ENCODE results near the gene ALKBH7. TPM values are rescaled to one million over a fixed set of nuclear protein-coding genes. Genes with fewer than 3 reads are reported as not detected.
"Not testable (repeated sequence)": the region's sequence is repeated elsewhere in the genome, so short reads cannot be mapped to it uniquely, and the experiment has no call there.

The ALKBH7 gene, protein sequence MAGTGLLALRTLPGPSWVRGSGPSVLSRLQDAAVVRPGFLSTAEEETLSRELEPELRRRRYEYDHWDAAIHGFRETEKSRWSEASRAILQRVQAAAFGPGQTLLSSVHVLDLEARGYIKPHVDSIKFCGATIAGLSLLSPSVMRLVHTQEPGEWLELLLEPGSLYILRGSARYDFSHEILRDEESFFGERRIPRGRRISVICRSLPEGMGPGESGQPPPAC
- 10 to 100 TPM; 52.8 to 77.4 (median 70.5) TPM for polyA plus RNA-seq (ENCODE audit: low read depth in 6 of 6)

DNA sequence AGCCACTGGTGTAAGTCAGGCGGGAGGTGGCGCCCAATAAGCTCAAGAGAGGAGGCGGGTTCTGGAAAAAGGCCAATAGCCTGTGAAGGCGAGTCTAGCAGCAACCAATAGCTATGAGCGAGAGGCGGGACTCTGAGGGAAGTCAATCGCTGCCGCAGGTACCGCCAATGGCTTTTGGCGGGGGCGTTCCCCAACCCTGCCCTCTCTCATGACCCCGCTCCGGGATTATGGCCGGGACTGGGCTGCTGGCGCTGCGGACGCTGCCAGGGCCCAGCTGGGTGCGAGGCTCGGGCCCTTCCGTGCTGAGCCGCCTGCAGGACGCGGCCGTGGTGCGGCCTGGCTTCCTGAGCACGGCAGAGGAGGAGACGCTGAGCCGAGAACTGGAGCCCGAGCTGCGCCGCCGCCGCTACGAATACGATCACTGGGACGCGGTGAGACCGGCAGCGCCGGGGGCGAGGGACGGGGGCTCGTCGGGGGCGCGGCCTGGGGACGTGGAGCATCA, at the start of gene ALKBH7:
Gene ALKBH7, plus strand, starts transcription at position 201 of the 502 bp plus-strand sequence. Its CDS starts 27 bp downstream, at position 228.
- ATAC-seq (ENCODE audit: low read depth in 2 of 2) (peak; percentile 79 to 83), DNase-seq (peak; percentile 96)
- Mint-ChIP-seq H3K27me3 (no peaks in the 10 kb centered on the region), H3K27ac (peak within 1 kb of the TSS; percentile 89 to 98 (median 94)), H3K9me3 (no peaks in the 10 kb centered on the region), H3K4me3 (peak within 1 kb of the TSS; percentile 84 to 97 (median 94)), H3K36me3 (no peaks in the 10 kb centered on the region), H3K4me1 (peaks cover 12 to 24% (median 24%) of the 10 kb centered on the region in 3 donors)

DNA sequence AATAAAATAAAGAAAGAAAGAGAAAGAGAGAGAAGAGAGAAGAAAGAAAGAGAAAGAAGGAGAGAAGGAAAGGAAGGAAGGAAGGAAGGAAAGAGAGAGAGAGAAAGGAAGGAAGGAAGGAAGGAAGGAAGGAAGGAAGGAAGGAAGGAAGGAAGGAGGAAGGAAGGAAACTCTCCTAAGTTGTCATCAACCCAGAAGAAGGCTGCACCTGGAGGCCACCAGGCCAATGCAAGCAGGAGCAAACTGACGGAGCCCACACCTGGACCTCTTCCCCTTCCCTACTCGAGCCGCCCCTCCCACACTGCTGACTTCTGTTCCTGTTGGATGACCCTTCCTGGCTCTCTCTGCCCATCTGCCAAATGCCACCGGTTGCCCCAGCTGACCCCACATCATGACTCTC, 47.8 kb upstream of the ALKBH7 start:
- H3K27me3 Mint-ChIP-seq: peaks cover 3 to 29% (median 24%) of the 10 kb centered on the region in 3 donors
- no peaks in the 10 kb centered on the region for H3K36me3 Mint-ChIP-seq
- peaks cover 0 to 8% (median 5%) of the 10 kb centered on the region in 7 donors for H3K9me3 Mint-ChIP-seq
- H3K4me1 Mint-ChIP-seq: peaks cover 0 to 4% (median 0%) of the 10 kb centered on the region in 3 donors
- ATAC-seq (ENCODE audit: low read depth in 2 of 2) (no peak), DNase-seq (no peak)
- H3K27ac Mint-ChIP-seq: peak overlapping the region in 2 of 6 donors; percentile 62 to 70
- H3K4me3 Mint-ChIP-seq: no peak overlapping the region

DNA sequence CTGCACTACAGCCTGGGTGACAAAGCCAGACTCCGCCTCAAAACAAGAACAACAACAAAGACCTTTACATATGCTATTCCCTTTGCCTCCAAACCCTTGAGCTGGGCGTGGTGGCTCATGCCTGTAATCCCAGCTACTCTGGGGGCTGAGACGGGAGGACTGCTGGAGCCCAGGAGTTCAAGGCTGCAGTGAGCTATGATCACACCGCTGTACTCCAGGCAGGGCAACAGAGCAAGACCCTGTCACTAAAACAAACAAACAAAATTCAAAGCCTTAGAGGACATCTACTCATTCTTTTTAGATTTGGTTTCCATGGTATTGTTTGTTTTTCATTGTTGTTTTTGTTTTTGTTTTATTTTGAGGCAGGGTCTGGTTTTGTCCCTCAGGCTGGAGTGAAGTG, 47.0 kb upstream of the ALKBH7 start:
- peaks cover 0 to 8% (median 5%) of the 10 kb centered on the region in 7 donors for H3K9me3 Mint-ChIP-seq
- no peak for DNase-seq
- peaks cover 0 to 4% (median 0%) of the 10 kb centered on the region in 3 donors for H3K4me1 Mint-ChIP-seq
- peaks cover 3 to 29% (median 24%) of the 10 kb centered on the region in 3 donors for H3K27me3 Mint-ChIP-seq
- no peak overlapping the region for H3K4me3 Mint-ChIP-seq
- H3K27ac Mint-ChIP-seq: peak overlapping the region in 1 of 6 donors; percentile 24
- no peaks in the 10 kb centered on the region for H3K36me3 Mint-ChIP-seq
- ATAC-seq (ENCODE audit: low read depth in 2 of 2): no peak

DNA sequence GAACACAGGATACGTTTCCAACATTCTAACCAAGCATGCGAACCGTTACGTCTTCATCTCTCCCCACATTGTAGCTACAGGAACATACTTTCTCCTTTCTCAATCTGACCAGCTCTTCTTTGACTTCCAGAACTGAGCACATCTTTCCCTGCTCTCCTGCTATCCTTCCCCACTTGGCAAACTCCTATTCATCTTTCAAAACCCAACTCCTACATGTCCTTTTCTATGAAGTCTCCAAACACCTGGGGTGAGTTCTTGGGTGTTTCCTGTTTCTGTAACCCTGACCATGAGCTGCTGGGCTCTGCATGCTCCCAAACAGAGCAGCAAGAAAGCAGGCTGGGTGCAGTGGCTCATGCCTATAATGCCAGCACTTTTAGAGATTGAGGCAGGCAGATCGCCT, 45.8 kb upstream of the ALKBH7 start:
- peaks cover 0 to 4% (median 0%) of the 10 kb centered on the region in 3 donors for H3K4me1 Mint-ChIP-seq
- no peak for ATAC-seq (ENCODE audit: low read depth in 2 of 2)
- peak overlapping the region in 1 of 6 donors; percentile 21 for H3K27ac Mint-ChIP-seq
- no peak for DNase-seq
- H3K4me3 Mint-ChIP-seq: no peak overlapping the region
- peaks cover 3 to 29% (median 24%) of the 10 kb centered on the region in 3 donors for H3K27me3 Mint-ChIP-seq
- no peaks in the 10 kb centered on the region for H3K36me3 Mint-ChIP-seq
- H3K9me3 Mint-ChIP-seq: peaks cover 0 to 8% (median 5%) of the 10 kb centered on the region in 7 donors

DNA sequence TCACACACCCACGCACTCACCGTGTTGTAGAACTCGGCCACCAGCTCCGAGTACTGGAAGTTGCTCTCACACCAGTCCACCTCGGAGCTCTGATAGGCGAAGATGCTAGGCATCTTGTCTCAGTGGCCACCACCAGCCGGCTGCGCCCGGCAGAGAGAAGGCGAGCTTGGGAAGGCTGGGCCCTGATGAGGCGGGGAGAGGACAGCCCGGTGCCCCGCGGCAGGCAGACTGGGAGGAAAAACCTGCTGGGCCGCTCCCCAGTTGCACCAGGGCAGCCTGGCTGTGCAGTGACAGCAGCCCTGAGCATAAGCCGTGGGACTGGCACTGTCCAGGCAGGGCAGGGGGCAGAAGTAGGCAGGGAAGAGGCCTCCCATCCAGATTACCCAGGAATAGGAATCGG, 39.2 kb upstream of the ALKBH7 start, which contains the start of gene ACER1:
Gene ACER1, minus strand, starts transcription at position 174 of the 400 bp plus-strand sequence. Its CDS starts 61 bp downstream, at position 113.
- ATAC-seq (ENCODE audit: low read depth in 2 of 2) (no peak), DNase-seq (no peak)
- Mint-ChIP-seq H3K9me3 (peaks cover 0 to under 1% (median 0%) of the 10 kb centered on the region in 7 donors), H3K27me3 (peaks cover 0 to 4% (median 4%) of the 10 kb centered on the region in 3 donors), H3K4me3 (no peak within 1 kb of the TSS), H3K27ac (peak within 1 kb of the TSS in 1 of 6 donors; percentile 38), H3K36me3 (no peaks in the 10 kb centered on the region), H3K4me1 (no peaks in the 10 kb centered on the region)

DNA sequence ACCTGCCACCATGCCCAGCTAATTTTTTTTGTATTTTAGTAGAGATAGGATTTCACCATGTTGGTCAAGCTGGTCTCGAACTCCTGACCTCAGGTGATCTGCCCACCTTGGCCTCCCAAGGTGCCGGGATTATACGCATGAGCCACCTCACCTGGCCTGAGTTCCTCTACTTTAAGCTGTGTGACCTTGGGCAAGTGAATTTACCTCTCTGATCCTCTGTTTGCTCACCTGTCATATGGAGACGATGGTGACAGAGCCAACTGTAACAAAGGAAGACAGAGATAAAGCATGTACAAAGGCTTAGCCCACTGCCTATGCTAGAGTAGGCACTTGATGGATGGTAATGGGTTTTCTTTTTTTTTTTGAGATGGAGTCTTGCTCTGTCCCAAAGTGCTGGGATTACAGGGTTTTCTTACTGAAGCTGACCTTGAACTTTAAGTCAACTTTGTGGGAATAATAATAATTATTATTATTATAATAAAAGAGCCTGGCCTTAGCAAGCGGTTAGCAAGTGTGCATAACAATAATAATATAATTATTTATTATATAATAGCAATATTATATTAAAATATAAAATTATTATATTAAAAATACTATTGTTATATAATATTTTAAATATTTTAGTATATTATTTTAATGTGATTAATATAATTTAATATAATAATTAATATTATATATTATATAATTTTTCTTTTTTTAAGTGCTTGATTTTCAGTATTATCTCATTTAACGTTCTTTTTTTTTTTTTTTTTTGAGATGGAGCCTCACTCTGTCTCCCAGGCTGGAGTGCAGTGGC, 37.9 kb upstream of the ALKBH7 start:
- Mint-ChIP-seq H3K9me3 (peaks cover 0 to 2% (median 0%) of the 10 kb centered on the region in 7 donors), H3K27ac (no peak overlapping the region), H3K27me3 (peaks cover 0 to 7% (median 4%) of the 10 kb centered on the region in 3 donors), H3K36me3 (no peaks in the 10 kb centered on the region), H3K4me3 (no peak overlapping the region), H3K4me1 (no peaks in the 10 kb centered on the region)
- ATAC-seq (ENCODE audit: low read depth in 2 of 2): no peak
- no peak for DNase-seq

GRCh38 chr19:6340493-6341201, 31.9 kb upstream of the ALKBH7 start:
- H3K27ac Mint-ChIP-seq: no peak overlapping the region
- peaks cover 0 to 7% of the 10 kb centered on the region in 2 donors for H3K36me3 Mint-ChIP-seq
- H3K9me3 Mint-ChIP-seq: peaks cover 0 to 5% (median 2%) of the 10 kb centered on the region in 7 donors
- peaks cover 0 to 7% (median 7%) of the 10 kb centered on the region in 3 donors for H3K4me1 Mint-ChIP-seq
- peaks cover 0 to 10% (median 6%) of the 10 kb centered on the region in 3 donors for H3K27me3 Mint-ChIP-seq
- DNase-seq (no peak), ATAC-seq (ENCODE audit: low read depth in 2 of 2) (no peak)
- H3K4me3 Mint-ChIP-seq: no peak overlapping the region

GRCh38 chr19:6343462-6343861, 29.1 kb upstream of the ALKBH7 start:
- H3K4me1 Mint-ChIP-seq: peaks cover 0 to 7% (median 7%) of the 10 kb centered on the region in 3 donors
- no peak for DNase-seq
- H3K27me3 Mint-ChIP-seq: peaks cover 0 to 6% (median 6%) of the 10 kb centered on the region in 3 donors
- ATAC-seq (ENCODE audit: low read depth in 2 of 2): no peak
- H3K27ac Mint-ChIP-seq: peak overlapping the region in 1 of 6 donors; percentile 16
- H3K36me3 Mint-ChIP-seq: peaks cover 0 to 7% of the 10 kb centered on the region in 2 donors
- peak overlapping the region in 1 of 8 donors; percentile 30 for H3K4me3 Mint-ChIP-seq
- peaks cover 0 to 5% (median 2%) of the 10 kb centered on the region in 7 donors for H3K9me3 Mint-ChIP-seq

GRCh38 chr19:6349271-6349670, 23.3 kb upstream of the ALKBH7 start:
- not testable (repeated sequence) for H3K36me3 Mint-ChIP-seq; H3K9me3 Mint-ChIP-seq; DNase-seq; H3K27me3 Mint-ChIP-seq; H3K4me3 Mint-ChIP-seq; H3K4me1 Mint-ChIP-seq; ATAC-seq (ENCODE audit: low read depth in 2 of 2); H3K27ac Mint-ChIP-seq

DNA sequence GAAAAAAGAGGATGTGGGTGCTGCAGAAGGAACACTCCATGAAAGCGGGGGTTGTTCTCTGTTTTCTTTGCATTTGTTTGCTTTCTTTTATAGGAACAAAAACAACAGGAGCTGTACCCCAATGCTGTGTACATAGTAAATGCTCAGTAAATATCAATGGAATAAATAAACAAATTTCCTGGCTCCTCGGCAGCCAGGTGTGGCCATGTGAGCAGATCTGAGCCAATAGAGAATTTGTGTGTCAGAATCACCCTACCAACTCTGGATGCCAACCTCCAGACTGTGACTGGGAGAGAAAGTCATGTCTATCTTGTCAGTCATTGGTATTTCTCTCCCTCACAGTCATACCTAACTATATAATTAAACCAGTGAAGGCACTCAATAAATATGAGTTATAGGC, 21.9 kb upstream of the ALKBH7 start:
- no peak overlapping the region for H3K4me3 Mint-ChIP-seq
- H3K4me1 Mint-ChIP-seq: peaks cover 0 to 1% (median 0%) of the 10 kb centered on the region in 3 donors
- H3K27ac Mint-ChIP-seq: no peak overlapping the region
- DNase-seq (no peak), ATAC-seq (ENCODE audit: low read depth in 2 of 2) (no peak)
- no peaks in the 10 kb centered on the region for H3K9me3 Mint-ChIP-seq
- H3K36me3 Mint-ChIP-seq: no peaks in the 10 kb centered on the region
- H3K27me3 Mint-ChIP-seq: peaks cover 0 to 8% (median 0%) of the 10 kb centered on the region in 3 donors

DNA sequence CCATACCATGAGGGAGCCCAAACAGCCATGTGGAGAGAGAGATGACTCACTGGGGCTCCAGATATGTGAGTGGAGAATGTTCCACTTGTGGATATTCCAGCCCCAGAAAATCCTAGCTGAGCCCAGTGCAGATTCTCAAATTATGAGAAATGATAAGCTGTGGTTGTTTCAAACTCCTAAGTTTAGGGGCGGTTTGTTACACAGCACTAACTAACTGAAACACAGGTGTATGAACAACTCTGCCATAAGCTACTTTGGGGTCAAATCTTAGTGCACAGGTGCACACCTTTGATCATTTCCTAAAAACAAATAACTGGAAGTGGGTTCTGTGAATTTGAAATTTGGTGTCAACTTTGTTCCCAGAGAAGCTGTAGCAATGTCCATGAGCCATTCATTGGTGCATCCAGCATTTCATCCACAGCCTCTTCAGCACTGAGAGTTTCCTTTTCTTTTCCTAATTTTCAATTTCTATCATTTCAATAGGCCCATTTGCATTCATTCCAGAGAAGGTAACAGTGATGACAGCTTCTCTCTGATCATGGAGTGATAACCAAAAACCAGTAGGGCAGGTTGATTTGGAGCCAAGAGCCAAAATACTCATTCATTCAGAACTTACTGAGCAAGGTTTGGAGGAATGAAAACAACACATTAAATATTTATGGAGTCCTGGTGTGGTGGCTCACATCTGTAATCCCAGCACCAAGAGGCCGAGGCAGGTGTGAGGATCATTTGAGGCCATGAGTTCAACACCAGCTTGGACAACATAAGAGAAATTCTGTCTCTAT, 20.0 kb upstream of the ALKBH7 start:
- no peak for DNase-seq
- Mint-ChIP-seq H3K36me3 (no peaks in the 10 kb centered on the region), H3K4me1 (peaks cover 0 to 1% (median under 1%) of the 10 kb centered on the region in 3 donors), H3K27me3 (peaks cover 0 to 8% (median 0%) of the 10 kb centered on the region in 3 donors), H3K4me3 (no peak overlapping the region), H3K27ac (no peak overlapping the region), H3K9me3 (no peaks in the 10 kb centered on the region)
- ATAC-seq (ENCODE audit: low read depth in 2 of 2): no peak

DNA sequence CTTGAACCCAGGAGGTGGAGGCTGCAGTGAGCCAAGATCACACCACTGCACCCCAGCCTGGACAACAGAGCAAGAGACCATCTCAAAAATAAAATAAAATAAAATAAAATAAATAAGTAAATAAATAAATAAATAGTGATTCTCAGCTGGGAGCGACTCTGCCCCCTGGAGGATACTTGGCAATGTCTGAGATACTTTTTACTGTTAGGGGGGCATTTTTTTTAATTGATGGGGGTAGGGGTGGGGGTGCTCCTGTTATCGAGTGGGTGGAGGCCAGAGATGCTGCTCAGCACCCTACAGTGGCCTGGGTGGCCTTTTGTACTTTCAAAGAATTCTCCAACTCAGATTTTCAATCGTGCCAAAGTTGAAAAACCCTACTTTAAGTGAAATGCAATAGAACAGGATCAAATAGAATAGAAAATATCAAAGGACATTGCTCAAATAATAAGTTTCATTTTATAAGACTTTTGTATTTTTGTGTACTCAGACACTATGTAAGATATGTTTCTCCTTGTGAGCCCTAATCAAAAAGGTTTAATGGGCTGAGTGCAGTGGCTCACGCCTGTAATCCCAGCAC, 18.4 kb upstream of the ALKBH7 start:
- DNase-seq (no peak), ATAC-seq (ENCODE audit: low read depth in 2 of 2) (no peak)
- Mint-ChIP-seq H3K36me3 (no peaks in the 10 kb centered on the region), H3K4me1 (peaks cover 0 to 4% (median 0%) of the 10 kb centered on the region in 3 donors), H3K4me3 (no peak overlapping the region), H3K27ac (no peak overlapping the region), H3K9me3 (no peaks in the 10 kb centered on the region), H3K27me3 (peaks cover 0 to 1% (median 0%) of the 10 kb centered on the region in 3 donors)

All from naive B cell (primary cell).